ENCODE data around the gene SPATA7.

SPATA7 gene

GRCh38 chr14:88439088-88439487, 53.6 kb downstream of the SPATA7 start:
- TF ChIP-seq GATA3 (IDR thresholded peaks at IDR 0.05; ENCODE audit: low read depth, low read length) (no peak), GATA2 (IDR thresholded peaks at IDR 0.05; ENCODE audit: low read depth, low read length) (no peak)

DNA sequence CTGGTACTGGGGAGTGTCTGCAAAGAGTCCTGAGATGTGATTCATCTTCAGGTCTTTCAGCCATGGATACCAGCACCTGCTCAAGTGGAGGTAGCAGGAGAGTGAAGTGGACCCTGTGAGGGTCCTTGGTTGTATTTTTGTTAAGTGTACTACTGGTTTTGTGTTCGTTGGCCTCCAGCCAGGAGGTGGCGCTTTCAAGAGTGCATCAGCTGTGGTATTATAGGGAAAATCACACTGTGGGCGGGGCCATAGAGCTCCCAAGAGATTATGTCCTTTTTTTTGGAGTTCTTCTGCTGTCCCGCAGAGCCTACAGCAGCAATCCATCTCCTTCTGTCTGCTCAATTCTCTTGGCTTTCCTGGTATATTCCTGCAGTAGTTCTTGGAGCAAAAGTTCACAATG, 66.8 kb downstream of the SPATA7 start:
- TF ChIP-seq GATA3 (IDR thresholded peaks at IDR 0.05; ENCODE audit: low read depth, low read length) (no peak), GATA2 (IDR thresholded peaks at IDR 0.05; ENCODE audit: low read depth, low read length) (no peak)

DNA sequence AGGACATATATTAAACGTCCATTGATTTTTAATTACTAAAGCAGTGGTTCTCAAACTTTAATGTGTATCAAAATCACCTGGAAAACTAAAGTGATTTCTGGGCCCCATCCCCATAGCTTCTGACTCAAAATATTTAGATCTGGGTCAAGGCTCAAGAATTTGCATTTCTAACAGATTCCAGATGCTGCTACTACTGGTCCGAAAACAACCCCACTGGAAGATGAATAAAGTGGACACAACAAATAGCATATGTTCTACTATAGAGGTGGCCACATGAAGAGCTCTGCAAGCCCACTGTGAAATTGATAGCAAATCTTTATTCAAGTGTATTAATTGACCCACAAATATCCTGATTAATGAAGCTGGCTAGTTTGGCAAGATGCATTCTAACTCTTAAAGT, 69.4 kb downstream of the SPATA7 start:
- no peak for TF ChIP-seq GATA2 (IDR thresholded peaks at IDR 0.05; ENCODE audit: low read depth, low read length)
- TF ChIP-seq GATA3 (IDR thresholded peaks at IDR 0.05; ENCODE audit: low read depth, low read length), result no peak

GRCh38 chr14:88463318-88463717, 77.9 kb downstream of the SPATA7 start:
- TF ChIP-seq GATA3 (IDR thresholded peaks at IDR 0.05; ENCODE audit: low read depth, low read length) (no peak), GATA2 (IDR thresholded peaks at IDR 0.05; ENCODE audit: low read depth, low read length) (no peak)

DNA sequence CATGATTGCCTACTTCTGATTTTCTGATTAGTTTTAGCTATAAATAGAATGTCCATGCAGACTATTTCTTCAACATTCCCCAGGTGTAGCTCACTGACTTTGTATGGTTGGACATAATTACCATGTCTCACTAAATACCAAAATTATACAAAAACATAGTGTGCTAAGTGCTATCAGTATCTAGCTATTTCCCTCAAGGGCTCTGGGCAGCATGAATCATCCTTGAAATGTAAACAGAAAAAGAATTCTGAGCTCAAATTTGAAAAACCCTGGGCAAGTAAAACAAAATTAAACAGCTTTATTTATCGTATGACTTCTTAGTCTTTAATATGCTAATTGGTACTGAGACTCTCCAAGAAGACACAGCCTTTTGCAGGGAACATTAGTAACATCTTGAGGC, 82.9 kb downstream of the SPATA7 start:
- TF ChIP-seq GATA3 (IDR thresholded peaks at IDR 0.05; ENCODE audit: low read depth, low read length) (no peak), GATA2 (IDR thresholded peaks at IDR 0.05; ENCODE audit: low read depth, low read length) (no peak)

GRCh38 chr14:88470542-88471440, 85.3 kb downstream of the SPATA7 start:
- no peak for TF ChIP-seq GATA2 (IDR thresholded peaks at IDR 0.05; ENCODE audit: low read depth, low read length)

DNA sequence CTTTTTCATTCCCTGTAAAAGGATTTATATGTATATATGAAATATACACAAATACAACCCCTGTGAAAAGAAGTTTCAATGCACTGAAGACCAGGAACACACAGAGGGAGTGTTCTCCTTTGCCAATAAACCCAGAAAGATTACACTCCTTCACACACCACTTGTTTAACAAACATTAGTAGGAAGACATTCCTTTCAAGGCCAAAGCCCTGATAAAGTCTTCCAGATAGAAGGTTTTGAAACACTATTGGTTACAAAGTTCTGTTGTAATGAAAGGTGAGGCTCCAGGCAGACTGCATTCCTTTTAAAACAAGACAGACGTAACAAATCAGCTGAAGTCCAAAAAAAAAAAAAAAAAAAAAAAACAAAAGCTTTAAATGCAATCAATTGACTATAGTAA, 88.3 kb downstream of the SPATA7 start:
- no peak for TF ChIP-seq GATA2 (IDR thresholded peaks at IDR 0.05; ENCODE audit: low read depth, low read length)
- TF ChIP-seq GATA3 (IDR thresholded peaks at IDR 0.05; ENCODE audit: low read depth, low read length), result no peak

- TF ChIP-seq GATA3 (IDR thresholded peaks at IDR 0.05; ENCODE audit: low read depth, low read length), result no peak
- no peak for TF ChIP-seq GATA2 (IDR thresholded peaks at IDR 0.05; ENCODE audit: low read depth, low read length)
Measured at GRCh38 chr14:88476214-88476774, 90.8 kb downstream of the SPATA7 start.

DNA sequence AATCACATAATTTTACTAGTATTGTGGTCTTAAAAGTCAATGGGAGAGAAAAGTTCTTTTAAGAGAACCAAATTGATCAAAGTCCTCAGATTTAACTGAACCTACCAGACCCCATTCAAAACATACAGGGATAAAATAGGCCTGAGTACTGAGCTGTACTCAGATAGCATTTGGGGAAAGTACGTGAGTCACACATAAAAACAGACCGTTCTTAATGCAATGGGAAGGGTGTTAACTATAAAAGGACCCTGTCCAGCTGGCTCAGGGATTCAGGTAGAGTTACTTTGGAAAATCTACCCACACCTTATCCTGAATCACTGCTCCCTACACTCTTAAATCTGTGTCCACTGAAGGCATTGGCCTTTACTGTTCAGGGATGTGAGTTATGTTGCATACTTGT, 91.4 kb downstream of the SPATA7 start:
- no peak for TF ChIP-seq GATA3 (IDR thresholded peaks at IDR 0.05; ENCODE audit: low read depth, low read length)

DNA sequence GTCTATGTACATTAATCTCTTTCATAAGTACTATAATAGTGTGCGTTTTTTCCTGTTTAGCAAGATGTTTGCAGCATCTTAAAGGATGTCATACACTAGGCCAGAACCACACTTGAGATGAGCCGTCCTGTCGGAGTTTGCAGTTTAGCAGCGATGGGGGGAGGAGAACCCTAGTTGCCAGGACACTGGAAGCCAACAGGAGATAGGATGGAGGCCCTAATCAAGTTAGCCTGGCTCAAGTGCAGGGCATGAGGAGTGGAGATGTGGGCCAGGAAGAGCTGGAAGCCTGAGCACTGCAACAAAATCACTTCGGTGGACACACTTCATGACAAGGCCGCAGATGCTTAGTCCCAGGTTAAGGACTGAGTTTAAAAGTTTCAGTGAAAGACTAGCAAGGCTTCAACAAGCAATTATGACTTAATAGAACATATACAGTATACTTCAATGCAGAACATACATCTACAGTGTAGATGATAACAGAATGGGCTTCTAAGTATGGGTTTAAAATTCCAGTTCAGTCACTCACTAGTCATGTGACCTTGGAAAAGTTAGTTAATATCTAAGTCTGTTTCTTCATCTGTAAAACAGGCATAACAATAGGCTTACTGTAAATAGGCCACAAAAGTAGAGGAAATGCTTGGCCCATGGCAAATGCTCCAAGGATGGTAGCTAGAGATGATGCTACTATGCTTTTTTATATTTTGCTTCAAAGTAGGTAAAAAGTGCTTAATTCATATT, 92.2 kb downstream of the SPATA7 start:
- TF ChIP-seq GATA3 (IDR thresholded peaks at IDR 0.05; ENCODE audit: low read depth, low read length) (no peak), GATA2 (IDR thresholded peaks at IDR 0.05; ENCODE audit: low read depth, low read length) (no peak)

DNA sequence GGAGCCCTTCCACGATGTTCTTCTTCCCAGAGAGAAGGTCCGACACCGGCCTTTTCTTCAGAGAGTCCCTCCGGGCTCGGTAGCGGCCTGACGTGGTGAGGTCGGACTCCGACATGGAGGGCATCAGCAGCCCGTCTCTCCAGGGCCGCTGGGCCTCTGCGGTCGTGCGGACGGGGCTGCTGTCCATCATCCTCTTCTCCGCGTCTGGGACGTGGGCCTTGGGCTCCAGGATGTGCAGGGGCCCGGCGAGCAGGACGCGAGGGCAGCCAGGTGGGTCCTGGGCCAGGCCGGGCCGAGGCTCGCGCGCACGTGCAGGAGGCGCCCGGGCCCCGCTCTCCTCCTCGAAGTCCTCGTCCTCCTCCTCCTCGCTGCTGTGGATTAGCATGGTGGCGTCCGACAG, 93.5 kb downstream of the SPATA7 start:
- TF ChIP-seq GATA3 (IDR thresholded peaks at IDR 0.05; ENCODE audit: low read depth, low read length) (no peak), GATA2 (IDR thresholded peaks at IDR 0.05; ENCODE audit: low read depth, low read length) (no peak)

- TF ChIP-seq GATA3 (IDR thresholded peaks at IDR 0.05; ENCODE audit: low read depth, low read length) (no peak), GATA2 (IDR thresholded peaks at IDR 0.05; ENCODE audit: low read depth, low read length) (no peak)
Measured at GRCh38 chr14:88479574-88479987, 94.1 kb downstream of the SPATA7 start.

GRCh38 chr14:88481059-88481458, 95.6 kb downstream of the SPATA7 start:
- TF ChIP-seq GATA2 (IDR thresholded peaks at IDR 0.05; ENCODE audit: low read depth, low read length), result no peak
- TF ChIP-seq GATA3 (IDR thresholded peaks at IDR 0.05; ENCODE audit: low read depth, low read length), result no peak

DNA sequence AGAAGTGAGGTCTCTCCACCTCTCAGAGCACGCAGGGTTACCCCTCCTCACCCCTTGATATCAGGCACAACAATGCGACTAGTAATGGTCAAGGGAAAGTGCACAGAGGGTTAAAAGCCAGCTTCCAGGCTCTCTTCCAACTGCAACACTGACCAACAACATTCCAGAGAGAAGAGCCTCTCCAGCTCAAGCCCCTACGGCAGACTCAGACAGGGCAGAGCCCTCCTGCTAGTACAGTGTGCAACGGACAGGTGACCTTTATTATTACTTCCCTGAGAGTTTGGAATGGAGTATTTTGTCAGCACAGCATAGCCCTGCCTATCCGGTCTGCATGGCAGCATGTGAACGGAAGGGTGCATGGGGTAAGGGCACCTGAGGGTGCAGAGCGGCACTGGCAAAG, 96.3 kb downstream of the SPATA7 start:
- TF ChIP-seq GATA2 (IDR thresholded peaks at IDR 0.05; ENCODE audit: low read depth, low read length) (no peak), GATA3 (IDR thresholded peaks at IDR 0.05; ENCODE audit: low read depth, low read length) (no peak)

DNA sequence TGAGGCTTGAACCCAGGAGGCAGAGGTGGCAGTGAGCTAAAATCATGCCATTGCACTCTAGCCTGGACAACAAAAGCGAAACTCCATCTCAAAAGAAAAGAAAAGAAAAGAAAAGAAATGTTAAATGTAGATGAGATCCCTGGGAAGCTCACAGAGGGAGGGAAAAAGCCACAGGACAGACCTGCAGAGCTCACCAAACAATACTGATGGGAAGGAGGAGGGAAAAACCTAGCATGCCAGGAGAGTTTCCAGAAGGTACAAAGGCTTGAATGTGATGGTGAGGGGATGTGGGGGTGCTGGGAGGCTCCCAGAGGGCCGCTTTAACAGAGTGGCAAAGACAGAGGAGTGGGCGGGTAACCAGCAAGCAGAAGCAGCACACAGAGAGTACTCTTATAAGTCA, 97.1 kb downstream of the SPATA7 start:
- TF ChIP-seq GATA2 (IDR thresholded peaks at IDR 0.05; ENCODE audit: low read depth, low read length) (no peak), GATA3 (IDR thresholded peaks at IDR 0.05; ENCODE audit: low read depth, low read length) (no peak)
